ENCODE data around the gene TSPAN18.

TSPAN18 gene

GRCh38 chr11:44904261-44905020, 177.7 kb downstream of the TSPAN18 start:
- ATAC-seq: no peak
- Mint-ChIP-seq H3K27ac (no peak overlapping the region), H3K9me3 (no peaks in the 10 kb centered on the region), H3K4me3 (no peak overlapping the region), H3K36me3 (no peaks in the 10 kb centered on the region), H3K4me1 (peaks cover 12% of the 10 kb centered on the region), H3K27me3 (peaks cover 17% of the 10 kb centered on the region)

GRCh38 chr11:44905131-44905866, 178.5 kb downstream of the TSPAN18 start:
- no peak overlapping the region for H3K4me3 Mint-ChIP-seq

GRCh38 chr11:44906649-44907048, 179.9 kb downstream of the TSPAN18 start:
- no peaks in the 10 kb centered on the region for H3K36me3 Mint-ChIP-seq
- no peak for ATAC-seq
- no peak overlapping the region for H3K4me3 Mint-ChIP-seq
- H3K27ac Mint-ChIP-seq: no peak overlapping the region
- H3K4me1 Mint-ChIP-seq: peaks cover 22% of the 10 kb centered on the region
- H3K9me3 Mint-ChIP-seq: no peaks in the 10 kb centered on the region
- peaks cover 17% of the 10 kb centered on the region for H3K27me3 Mint-ChIP-seq

More at GRCh38 chr11:44905131-44905866, 178.5 kb downstream of the TSPAN18 start:
- Mint-ChIP-seq H3K27ac (no peak overlapping the region), H3K27me3 (peaks cover 17% of the 10 kb centered on the region), H3K36me3 (no peaks in the 10 kb centered on the region), H3K4me1 (peaks cover 12% of the 10 kb centered on the region), H3K9me3 (no peaks in the 10 kb centered on the region)
- ATAC-seq: peak; percentile 77

GRCh38 chr11:44909557-44909956, 182.8 kb downstream of the TSPAN18 start:
- H3K4me3 Mint-ChIP-seq: no peak overlapping the region
- H3K27ac Mint-ChIP-seq: no peak overlapping the region
- H3K27me3 Mint-ChIP-seq: peaks cover 16% of the 10 kb centered on the region
- H3K36me3 Mint-ChIP-seq: no peaks in the 10 kb centered on the region
- peaks cover 31% of the 10 kb centered on the region for H3K4me1 Mint-ChIP-seq
- no peak for ATAC-seq
- no peaks in the 10 kb centered on the region for H3K9me3 Mint-ChIP-seq

- no peak overlapping the region for H3K4me3 Mint-ChIP-seq
- H3K9me3 Mint-ChIP-seq: no peaks in the 10 kb centered on the region
- H3K36me3 Mint-ChIP-seq: no peaks in the 10 kb centered on the region
- no peak overlapping the region for H3K27ac Mint-ChIP-seq
- ATAC-seq: no peak
- peaks cover 16% of the 10 kb centered on the region for H3K27me3 Mint-ChIP-seq
- H3K4me1 Mint-ChIP-seq: peaks cover 32% of the 10 kb centered on the region
Observed at GRCh38 chr11:44910591-44910990, 183.8 kb downstream of the TSPAN18 start.

- H3K36me3 Mint-ChIP-seq: no peaks in the 10 kb centered on the region
Observed at GRCh38 chr11:44911029-44911814, 184.5 kb downstream of the TSPAN18 start.

GRCh38 chr11:44912270-44912987, 185.7 kb downstream of the TSPAN18 start:
- no peaks in the 10 kb centered on the region for H3K9me3 Mint-ChIP-seq
- H3K27ac Mint-ChIP-seq: no peak overlapping the region
- H3K4me1 Mint-ChIP-seq: peaks cover 43% of the 10 kb centered on the region
- no peak overlapping the region for H3K4me3 Mint-ChIP-seq
- H3K27me3 Mint-ChIP-seq: peaks cover 13% of the 10 kb centered on the region
- ATAC-seq: no peak
- H3K36me3 Mint-ChIP-seq: no peaks in the 10 kb centered on the region

More at GRCh38 chr11:44911029-44911814, 184.5 kb downstream of the TSPAN18 start:
- no peaks in the 10 kb centered on the region for H3K9me3 Mint-ChIP-seq
- H3K4me1 Mint-ChIP-seq: peaks cover 33% of the 10 kb centered on the region
- H3K27me3 Mint-ChIP-seq: peaks cover 16% of the 10 kb centered on the region
- ATAC-seq: peak; percentile 79
- no peak overlapping the region for H3K27ac Mint-ChIP-seq
- H3K4me3 Mint-ChIP-seq: no peak overlapping the region

GRCh38 chr11:44913502-44913901, 186.7 kb downstream of the TSPAN18 start:
- H3K36me3 Mint-ChIP-seq: no peaks in the 10 kb centered on the region
- peaks cover 9% of the 10 kb centered on the region for H3K27me3 Mint-ChIP-seq
- no peak for ATAC-seq
- no peak overlapping the region for H3K4me3 Mint-ChIP-seq
- no peaks in the 10 kb centered on the region for H3K9me3 Mint-ChIP-seq
- H3K4me1 Mint-ChIP-seq: peaks cover 44% of the 10 kb centered on the region
- no peak overlapping the region for H3K27ac Mint-ChIP-seq

GRCh38 chr11:44914105-44914504, 187.3 kb downstream of the TSPAN18 start:
- Mint-ChIP-seq H3K4me3 (no peak overlapping the region), H3K9me3 (no peaks in the 10 kb centered on the region), H3K4me1 (peaks cover 44% of the 10 kb centered on the region), H3K27me3 (peaks cover 9% of the 10 kb centered on the region), H3K36me3 (no peaks in the 10 kb centered on the region), H3K27ac (no peak overlapping the region)
- ATAC-seq: no peak

- no peak overlapping the region for H3K27ac Mint-ChIP-seq
- no peak for ATAC-seq
Observed at GRCh38 chr11:44915004-44915403, 188.2 kb downstream of the TSPAN18 start.

GRCh38 chr11:44915621-44916020, 188.9 kb downstream of the TSPAN18 start:
- ATAC-seq: peak; percentile 44
- peak overlapping the region; percentile 13 for H3K27ac Mint-ChIP-seq

More at GRCh38 chr11:44915004-44915403, 188.2 kb downstream of the TSPAN18 start:
- Mint-ChIP-seq H3K4me1 (peaks cover 44% of the 10 kb centered on the region), H3K4me3 (no peak overlapping the region), H3K27me3 (peaks cover 9% of the 10 kb centered on the region), H3K9me3 (no peaks in the 10 kb centered on the region), H3K36me3 (no peaks in the 10 kb centered on the region)

GRCh38 chr11:44916331-44916730, 189.6 kb downstream of the TSPAN18 start:
- H3K4me3 Mint-ChIP-seq: no peak overlapping the region
- peaks cover 36% of the 10 kb centered on the region for H3K4me1 Mint-ChIP-seq
- ATAC-seq: no peak
- no peaks in the 10 kb centered on the region for H3K9me3 Mint-ChIP-seq
- no peaks in the 10 kb centered on the region for H3K36me3 Mint-ChIP-seq
- H3K27ac Mint-ChIP-seq: no peak overlapping the region
- peaks cover 9% of the 10 kb centered on the region for H3K27me3 Mint-ChIP-seq

More at GRCh38 chr11:44915621-44916020, 188.9 kb downstream of the TSPAN18 start:
- Mint-ChIP-seq H3K4me3 (no peak overlapping the region), H3K9me3 (no peaks in the 10 kb centered on the region), H3K36me3 (no peaks in the 10 kb centered on the region), H3K27me3 (peaks cover 9% of the 10 kb centered on the region), H3K4me1 (peaks cover 44% of the 10 kb centered on the region)

- no peak overlapping the region for H3K27ac Mint-ChIP-seq
- no peak overlapping the region for H3K4me3 Mint-ChIP-seq
- peak; percentile 22 for ATAC-seq
- H3K9me3 Mint-ChIP-seq: no peaks in the 10 kb centered on the region
- no peaks in the 10 kb centered on the region for H3K36me3 Mint-ChIP-seq
- peaks cover 32% of the 10 kb centered on the region for H3K4me1 Mint-ChIP-seq
- H3K27me3 Mint-ChIP-seq: peaks cover 7% of the 10 kb centered on the region
Observed at GRCh38 chr11:44916801-44917385, 190.1 kb downstream of the TSPAN18 start.

- ATAC-seq: no peak
- Mint-ChIP-seq H3K27me3 (no peaks in the 10 kb centered on the region), H3K4me3 (no peak overlapping the region), H3K36me3 (no peaks in the 10 kb centered on the region), H3K4me1 (peaks cover 25% of the 10 kb centered on the region), H3K27ac (no peak overlapping the region), H3K9me3 (no peaks in the 10 kb centered on the region)
Observed at GRCh38 chr11:44917741-44918140, 191.0 kb downstream of the TSPAN18 start.

Measured in stimulated activated memory B cell treated with anti-CD40 and anti-IgM and Interleukin-4, amounts not matched to agents 10 μg/mL and 1 μg/mL and 100 μg/mL, for 72 hours (primary cell).